RWPE2 (cell line): Measurements from ENCODE around the gene MINDY4.

Experiments
- ATAC-seq: fragments of 200-7000 bp; cut with Tn5 transposase; 3 replicates; pipeline ENCODE4 v1.9.1; 2021; ENCODE audit warnings: low read depth
- DNase-seq: peaks from one replicate; pipeline ENCODE4 v3.0.0-alpha.2; 2020; ENCODE audit warnings: low spot score
- H3K27ac ChIP-seq: fragments of 450-650 bp; 2 replicates; pipeline ENCODE4 v1.5.1; 2017; ENCODE audit warnings: mild to moderate bottlenecking; ENCODE audit not compliant: poor library complexity, severe bottlenecking
- H3K27me3 ChIP-seq: fragments of 250-450 bp; sonication (Bioruptor Pico); 2 replicates; pipeline ENCODE4 v1.5.1; 2021; ENCODE audit warnings: mild to moderate bottlenecking, moderate library complexity; ENCODE audit not compliant: insufficient read depth, poor library complexity, severe bottlenecking
- H3K36me3 ChIP-seq: fragments of 250-450 bp; sonication (Bioruptor Pico); 2 replicates; pipeline ENCODE4 v1.5.1; 2020; ENCODE audit warnings: low read depth, mild to moderate bottlenecking, moderate library complexity
- H3K4me1 ChIP-seq: fragments of 250-450 bp; sonication (Bioruptor Pico); 2 replicates; pipeline ENCODE4 v1.5.1; 2021; ENCODE audit warnings: mild to moderate bottlenecking, moderate library complexity; ENCODE audit not compliant: insufficient read depth, poor library complexity, severe bottlenecking
- H3K4me3 ChIP-seq: fragments of 250-450 bp; sonication (Bioruptor Pico); 2 replicates; pipeline ENCODE4 v1.5.1; 2021; ENCODE audit warnings: mild to moderate bottlenecking, moderate library complexity; ENCODE audit not compliant: severe bottlenecking
- H3K9me3 ChIP-seq: fragments of 250-450 bp; sonication (Bioruptor Pico); 2 replicates; pipeline ENCODE4 v1.5.1; 2021; ENCODE audit warnings: mild to moderate bottlenecking, moderate library complexity; ENCODE audit not compliant: severe bottlenecking
- CTCF ChIP-seq: fragments of 450-650 bp; IDR thresholded peaks from one replicate; pipeline ENCODE4 v1.5.1; 2017; ENCODE audit warnings: mild to moderate bottlenecking, moderate library complexity; ENCODE audit not compliant: poor library complexity, severe bottlenecking

The MINDY4 gene

DNA sequence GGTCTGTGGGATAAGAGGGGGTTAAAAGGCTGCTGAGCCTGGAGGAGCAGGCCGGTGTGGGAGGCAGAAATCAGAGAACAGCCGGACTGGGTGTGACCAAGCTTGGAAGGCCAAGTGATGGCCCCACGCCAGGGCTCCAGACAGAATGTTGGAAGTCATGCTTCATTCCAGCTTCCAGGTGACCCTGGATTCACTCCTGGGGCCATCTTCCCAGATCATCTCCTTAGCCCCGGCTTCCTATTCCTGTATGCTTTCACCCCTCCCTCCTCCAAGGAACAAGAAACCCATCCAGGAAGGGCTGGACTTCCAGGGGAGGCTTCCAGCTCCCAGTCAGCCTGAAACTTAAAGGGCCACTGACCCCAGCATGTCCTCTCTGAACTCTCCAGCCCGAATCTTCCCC is 18.2 kb upstream of the MINDY4 start:
- no peak overlapping the region for H3K4me3 ChIP-seq
- no peaks in the 10 kb centered on the region for H3K9me3 ChIP-seq
- no peaks in the 10 kb centered on the region for H3K27me3 ChIP-seq
- H3K36me3 ChIP-seq, result no peaks in the 10 kb centered on the region
- no peaks in the 10 kb centered on the region for H3K4me1 ChIP-seq
- DNase-seq (no peak), ATAC-seq (no peak)
- no peak for TF ChIP-seq CTCF
- H3K27ac ChIP-seq, result no peak overlapping the region

GRCh38 chr7:30754315-30754877 is 16.8 kb upstream of the MINDY4 start:
- no peak for ATAC-seq

GRCh38 chr7:30755384-30756154 is 15.6 kb upstream of the MINDY4 start:
- Histone ChIP-seq H3K9me3 (no peaks in the 10 kb centered on the region), H3K27ac (no peak overlapping the region), H3K27me3 (no peaks in the 10 kb centered on the region), H3K36me3 (no peaks in the 10 kb centered on the region), H3K4me1 (no peaks in the 10 kb centered on the region), H3K4me3 (no peak overlapping the region)
- ATAC-seq, result no peak
- no peak for TF ChIP-seq CTCF
- no peak for DNase-seq

More at GRCh38 chr7:30754315-30754877, 16.8 kb upstream of the MINDY4 start:
- no peak for TF ChIP-seq CTCF
- no peak overlapping the region for H3K27ac ChIP-seq
- H3K36me3 ChIP-seq, result no peaks in the 10 kb centered on the region
- no peak for DNase-seq
- no peak overlapping the region for H3K4me3 ChIP-seq
- no peaks in the 10 kb centered on the region for H3K4me1 ChIP-seq
- no peaks in the 10 kb centered on the region for H3K27me3 ChIP-seq
- no peaks in the 10 kb centered on the region for H3K9me3 ChIP-seq

- Histone ChIP-seq H3K36me3 (no peaks in the 10 kb centered on the region), H3K9me3 (no peaks in the 10 kb centered on the region), H3K27ac (no peak overlapping the region), H3K27me3 (no peaks in the 10 kb centered on the region), H3K4me3 (no peak overlapping the region), H3K4me1 (no peaks in the 10 kb centered on the region)
- no peak for TF ChIP-seq CTCF
- DNase-seq, result no peak
- ATAC-seq, result no peak
These were observed 13.9 kb upstream of the MINDY4 start for GRCh38 chr7:30757342-30757692.

GRCh38 chr7:30760514-30761213 is 10.6 kb upstream of the MINDY4 start:
- no peaks in the 10 kb centered on the region for H3K4me1 ChIP-seq
- no peak overlapping the region for H3K27ac ChIP-seq
- no peaks in the 10 kb centered on the region for H3K27me3 ChIP-seq

More at GRCh38 chr7:30760514-30761213, 10.6 kb upstream of the MINDY4 start:
- Histone ChIP-seq H3K4me3 (no peak overlapping the region), H3K36me3 (no peaks in the 10 kb centered on the region), H3K9me3 (no peaks in the 10 kb centered on the region)
- no peak for ATAC-seq
- no peak for DNase-seq
- no peak for TF ChIP-seq CTCF
